GM18909 (cell line): ENCODE results near the gene CASP3.
"Not testable (repeated sequence)": the region's sequence is repeated elsewhere in the genome, so short reads cannot be mapped to it uniquely, and the experiment has no call there.

Experiments
- ATAC-seq: cut with Tn5 transposase; IDR thresholded peaks from one replicate; pipeline ENCODE4 v1.9.1; 2021; ENCODE audit warnings: mild to moderate bottlenecking; ENCODE audit not compliant: unreplicated experiment, poor library complexity

Gene CASP3

GRCh38 chr4:184599492-184600135 lies 49.6 kb downstream of the CASP3 start:
- ATAC-seq, result no peak

GRCh38 chr4:184598753-184599491 lies 50.3 kb downstream of the CASP3 start:
- no peak for ATAC-seq

GRCh38 chr4:184596617-184597185 lies 52.5 kb downstream of the CASP3 start:
- no peak for ATAC-seq

GRCh38 chr4:184596044-184596616 lies 53.1 kb downstream of the CASP3 start:
- ATAC-seq, result no peak

- ATAC-seq, result no peak
Observed at GRCh38 chr4:184595430-184595829, 53.8 kb downstream of the CASP3 start.

- no peak for ATAC-seq
Observed at GRCh38 chr4:184593461-184593860, 55.8 kb downstream of the CASP3 start.

GRCh38 chr4:184591747-184592270 lies 57.4 kb downstream of the CASP3 start:
- ATAC-seq, result not testable (repeated sequence)

- no peak for ATAC-seq
Observed at GRCh38 chr4:184591070-184591677, 58.1 kb downstream of the CASP3 start.

GRCh38 chr4:184590196-184590595 lies 59.1 kb downstream of the CASP3 start:
- ATAC-seq, result no peak

- ATAC-seq, result no peak
Observed at GRCh38 chr4:184588893-184589292, 60.4 kb downstream of the CASP3 start.

GRCh38 chr4:184587701-184588100 lies 61.5 kb downstream of the CASP3 start:
- ATAC-seq, result no peak

- ATAC-seq, result no peak
Observed at GRCh38 chr4:184587221-184587620, 62.0 kb downstream of the CASP3 start.

- peak; percentile 65 for ATAC-seq
Observed at GRCh38 chr4:184583738-184584502, 65.3 kb downstream of the CASP3 start.
